Right forelimb (tissue), 1 donor: Measurements from ENCODE around the gene SHPK.

ENCODE experiments used
- DNase-seq: peaks from one replicate; pipeline ENCODE4 v3.0.0-alpha.2; 2018

The SHPK gene

GRCh38 chr17:3659541-3660111 lies 23.6 kb upstream of the SHPK start:
- peak; percentile 68 for DNase-seq

- no peak for DNase-seq
Observed at GRCh38 chr17:3658784-3659449, 22.9 kb upstream of the SHPK start.

- no peak for DNase-seq
Observed at GRCh38 chr17:3657874-3658783, 22.1 kb upstream of the SHPK start.

DNA sequence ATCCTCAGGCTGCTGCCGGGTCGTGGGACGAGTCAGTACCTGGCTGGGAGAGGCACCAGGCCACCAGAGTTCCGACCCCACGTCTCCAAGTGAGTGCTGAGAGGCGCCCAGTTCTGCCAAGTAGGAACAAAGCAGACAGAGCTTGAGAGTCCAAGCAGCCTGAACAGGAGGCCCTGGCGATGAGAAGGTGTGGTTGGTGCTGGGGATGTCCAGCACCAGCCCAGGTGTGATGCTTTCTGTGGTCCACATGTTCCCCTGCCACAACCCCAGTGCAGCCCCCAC lies 21.5 kb upstream of the SHPK start:
- DNase-seq, result no peak

- no peak for DNase-seq
Observed at GRCh38 chr17:3656755-3657587, 20.9 kb upstream of the SHPK start.

GRCh38 chr17:3656353-3656752 lies 20.3 kb upstream of the SHPK start:
- DNase-seq, result no peak

- no peak for DNase-seq
Observed at GRCh38 chr17:3655766-3656165, 19.7 kb upstream of the SHPK start.

GRCh38 chr17:3647769-3648555 lies 11.9 kb upstream of the SHPK start:
- DNase-seq, result peak; percentile 70

DNA sequence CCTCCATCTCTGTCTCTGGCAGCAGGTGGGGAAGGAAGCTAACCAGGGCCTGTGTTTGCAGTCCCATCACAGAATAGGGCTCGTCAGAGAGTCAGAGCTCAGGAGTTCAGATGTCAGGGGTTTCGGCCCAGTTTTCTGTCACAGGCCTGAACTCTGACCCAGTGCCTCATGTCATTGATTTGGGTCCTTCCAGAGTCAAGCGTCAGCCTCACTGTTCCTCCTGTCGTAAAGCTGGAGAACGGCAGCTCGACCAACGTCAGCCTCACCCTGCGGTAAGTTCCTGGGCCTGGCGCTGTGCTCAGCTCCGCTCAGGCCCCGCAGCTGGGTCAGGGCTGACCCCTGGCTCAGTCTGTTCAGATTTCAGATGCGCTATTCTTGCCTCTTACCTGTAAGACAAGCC lies 11.2 kb upstream of the SHPK start:
- no peak for DNase-seq

GRCh38 chr17:3645310-3645709 lies 9.3 kb upstream of the SHPK start:
- no peak for DNase-seq

- DNase-seq, result no peak
Observed at GRCh38 chr17:3643889-3644349, 7.9 kb upstream of the SHPK start.

DNA sequence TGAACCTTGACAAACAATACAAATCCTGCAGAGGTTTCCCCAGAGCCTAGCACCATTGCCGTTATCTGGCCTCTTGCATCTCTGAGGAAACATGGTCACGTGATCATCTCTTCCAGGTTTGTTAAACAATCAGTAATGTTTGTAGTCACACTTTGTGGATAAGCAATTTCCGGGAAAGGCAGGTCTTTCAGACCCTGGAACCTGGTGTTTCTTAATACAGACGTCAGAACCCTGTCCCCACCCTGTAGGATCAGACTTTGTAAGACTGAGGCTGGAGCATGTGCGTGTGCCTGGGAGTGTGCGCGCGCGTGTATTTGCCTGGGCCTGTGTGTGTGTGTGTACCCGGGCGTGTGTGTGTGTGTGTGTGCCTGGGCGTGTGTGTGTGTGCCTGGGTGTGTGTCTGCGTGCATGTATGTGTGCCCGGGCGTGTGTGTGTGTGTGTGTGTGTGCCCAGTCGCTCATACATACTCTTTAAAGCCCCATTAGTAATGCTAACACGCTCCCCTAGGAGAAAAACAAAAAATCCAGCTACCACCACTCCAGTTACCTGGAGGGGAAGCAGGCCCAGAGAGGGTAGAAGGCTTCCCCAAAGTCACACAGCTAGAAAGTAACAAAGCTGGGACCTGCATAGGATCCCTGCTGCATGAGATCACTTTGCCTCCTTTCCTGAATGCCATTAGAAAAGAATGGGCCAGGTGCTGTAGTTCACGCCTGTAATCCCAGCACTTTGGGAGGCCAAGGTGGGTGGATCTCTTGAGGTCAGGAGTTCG lies 5.9 kb upstream of the SHPK start:
- DNase-seq, result no peak

DNA sequence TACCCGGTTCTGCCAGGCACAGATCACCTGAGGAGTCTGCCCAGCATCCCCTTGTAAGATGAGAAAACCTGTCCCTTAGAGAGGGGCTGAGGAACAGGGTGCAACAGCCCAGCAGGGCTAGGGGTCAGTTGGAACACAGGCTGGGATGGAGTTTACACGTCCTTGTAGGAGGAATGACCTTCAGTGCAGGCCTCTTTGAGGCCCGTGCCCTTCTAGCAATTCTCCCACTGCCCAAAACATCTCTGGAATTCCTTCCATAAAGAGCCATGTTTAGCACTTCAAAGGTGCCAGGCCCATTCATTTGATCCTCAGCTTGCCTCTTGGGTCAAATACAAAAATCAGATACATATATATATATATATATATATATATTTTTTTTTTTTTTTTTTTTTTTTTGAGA lies 5.0 kb upstream of the SHPK start:
- DNase-seq, result no peak

DNA sequence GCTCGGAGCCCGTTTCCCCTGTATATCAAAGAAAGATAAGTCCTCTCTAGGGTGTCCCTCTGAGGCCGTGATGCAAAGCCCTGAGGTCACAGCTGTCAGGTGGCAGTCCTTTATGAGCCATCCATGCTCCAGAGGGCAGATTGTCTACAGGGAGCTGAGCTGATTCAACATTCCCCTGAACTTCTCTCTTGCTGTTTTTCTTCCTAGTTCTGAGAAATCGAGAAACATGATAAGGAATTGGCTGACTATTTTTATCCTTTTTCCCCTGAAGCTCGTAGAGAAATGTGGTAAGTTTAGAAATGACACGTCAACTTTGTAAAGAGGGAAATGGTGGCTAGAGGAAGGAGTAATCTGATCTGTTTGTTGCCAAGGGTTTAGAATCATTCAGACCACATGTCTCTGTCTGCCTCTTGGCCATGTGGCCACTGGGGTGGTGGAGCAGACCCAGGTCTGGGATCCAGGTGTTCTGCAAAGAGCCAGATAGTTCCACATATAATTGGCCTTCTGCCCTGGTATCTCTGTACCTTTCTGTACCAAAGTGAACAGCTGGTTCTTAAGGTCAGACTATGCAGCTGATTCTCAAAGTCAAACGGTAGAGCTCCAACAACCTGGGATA lies 4.0 kb upstream of the SHPK start:
- DNase-seq, result no peak

DNA sequence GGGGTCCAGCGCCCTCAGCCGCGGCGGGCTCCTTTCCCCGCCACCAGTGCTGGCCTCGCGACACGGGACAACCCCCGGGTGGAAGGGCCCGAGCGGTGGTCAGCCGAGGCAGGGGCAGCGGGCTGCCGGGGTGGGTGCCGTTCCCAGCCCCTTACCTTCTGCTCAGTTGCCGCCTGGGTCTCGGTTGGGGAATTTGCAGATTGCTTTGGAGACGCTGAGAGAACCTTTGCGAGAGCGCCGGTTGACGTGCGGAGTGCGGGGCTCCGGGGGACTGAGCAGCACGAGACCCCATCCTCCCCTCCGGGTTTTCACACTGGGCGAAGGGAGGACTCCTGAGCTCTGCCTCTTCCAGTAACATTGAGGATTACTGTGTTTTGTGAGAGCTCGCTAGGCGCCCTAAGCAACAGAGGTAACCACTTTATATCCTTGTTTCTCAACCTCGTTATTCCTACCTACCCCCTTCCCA lies 891 bp upstream of the SHPK start:
- DNase-seq, result no peak

DNA sequence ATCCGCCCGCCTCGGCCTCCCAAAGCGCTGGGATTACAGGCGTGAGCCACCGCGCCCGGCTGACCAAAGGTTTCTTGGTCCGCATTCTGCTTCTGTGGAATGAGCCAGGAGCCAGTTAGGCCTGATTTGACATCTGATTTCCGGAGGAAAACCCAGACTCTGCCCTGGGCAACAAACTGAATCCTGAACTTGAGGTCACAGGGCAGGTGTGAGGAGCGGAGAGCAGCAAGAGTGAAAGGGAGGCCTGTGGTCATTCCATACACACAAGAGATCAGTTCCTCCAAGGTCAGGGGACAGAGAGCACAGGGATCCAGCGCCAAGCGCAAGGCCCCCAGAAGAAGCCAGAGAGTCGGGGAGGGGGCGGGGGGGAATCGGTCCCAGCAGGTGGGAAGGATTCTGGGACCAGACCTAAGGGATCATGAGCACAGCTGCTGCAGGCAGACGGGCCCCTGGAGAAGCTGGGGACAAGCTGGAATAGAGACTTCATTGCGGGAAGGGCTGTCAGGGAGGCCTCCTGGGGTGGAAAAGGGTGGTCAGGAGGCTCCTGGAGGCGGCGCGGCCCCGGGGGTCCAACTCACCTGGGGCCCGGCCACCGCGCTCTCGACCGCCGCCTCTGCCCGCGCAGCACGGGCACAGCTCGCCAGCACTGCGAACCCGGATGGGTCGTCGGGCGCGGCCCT lies 436 bp downstream of the SHPK start:
- no peak for DNase-seq

DNA sequence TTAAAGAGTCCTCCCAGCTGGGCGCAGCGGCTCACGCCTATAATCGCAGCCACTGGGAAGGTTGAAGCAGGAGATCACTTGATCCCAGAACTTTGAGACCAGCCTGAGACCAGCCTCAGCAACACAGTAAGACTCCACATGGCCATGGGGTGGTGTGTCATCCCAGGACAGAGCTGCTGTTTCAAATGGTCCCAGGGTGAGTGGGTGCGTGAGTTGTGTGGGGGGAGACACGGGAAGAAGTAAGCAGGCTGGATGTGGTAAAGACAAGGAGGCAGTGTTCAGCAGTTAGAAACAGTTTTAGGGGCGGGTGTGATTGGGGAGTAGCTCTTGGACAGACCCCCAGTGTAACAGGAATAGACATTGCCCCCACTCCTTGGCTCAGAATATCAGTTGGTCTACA lies 3.8 kb downstream of the SHPK start:
- no peak for DNase-seq

DNA sequence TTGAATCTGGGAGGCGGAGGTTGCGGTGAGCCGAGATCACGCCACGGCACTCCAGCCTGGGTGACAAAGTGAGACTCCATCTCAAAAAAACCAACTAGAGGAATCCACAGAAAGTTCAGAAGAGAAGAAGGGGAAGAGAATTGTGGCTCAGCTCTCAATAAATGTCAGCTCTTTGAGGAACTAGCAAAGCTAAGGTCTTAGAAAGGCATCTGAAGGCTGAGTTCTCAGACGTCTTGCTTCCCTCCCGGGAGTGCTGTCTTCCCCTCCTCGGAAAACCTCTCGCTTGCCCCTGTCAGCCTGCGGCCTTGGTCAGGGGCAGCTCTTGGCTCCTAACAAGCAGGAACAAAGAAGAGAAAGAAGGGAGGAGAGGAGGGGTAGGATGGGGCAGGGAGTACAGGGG lies 5.3 kb downstream of the SHPK start:
- no peak for DNase-seq

DNA sequence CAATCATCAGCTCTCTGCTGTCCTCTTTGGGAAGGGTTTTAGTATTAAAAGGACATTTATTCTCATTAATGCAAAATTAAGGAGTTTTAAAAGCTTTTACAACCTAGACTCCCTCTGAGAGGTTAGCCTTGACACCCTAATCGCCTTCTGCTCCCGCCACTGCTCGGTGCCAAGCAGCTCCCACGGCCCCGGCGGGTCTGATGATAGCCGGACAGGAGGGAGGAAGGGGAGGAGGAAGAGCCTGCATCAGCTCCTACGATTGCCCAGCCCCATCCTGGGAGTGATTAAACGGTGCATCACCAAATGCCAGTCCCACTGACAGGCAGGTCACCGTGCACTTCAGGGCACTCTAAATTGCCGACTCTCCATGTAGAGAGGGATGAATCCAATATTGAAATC lies 8.3 kb downstream of the SHPK start:
- DNase-seq, result no peak
